SKM-1 (cell line): Measurements from ENCODE around the gene C19orf67.
A peak's percentile ranks its signal among the peaks of the same experiment; 100 is the strongest.

ENCODE experiments used
- DNase-seq: peaks from one replicate; lab custom pipeline; 2025; ENCODE audit not compliant: unreplicated experiment; lab: John Stamatoyannopoulos, UW

C19orf67 gene

DNA sequence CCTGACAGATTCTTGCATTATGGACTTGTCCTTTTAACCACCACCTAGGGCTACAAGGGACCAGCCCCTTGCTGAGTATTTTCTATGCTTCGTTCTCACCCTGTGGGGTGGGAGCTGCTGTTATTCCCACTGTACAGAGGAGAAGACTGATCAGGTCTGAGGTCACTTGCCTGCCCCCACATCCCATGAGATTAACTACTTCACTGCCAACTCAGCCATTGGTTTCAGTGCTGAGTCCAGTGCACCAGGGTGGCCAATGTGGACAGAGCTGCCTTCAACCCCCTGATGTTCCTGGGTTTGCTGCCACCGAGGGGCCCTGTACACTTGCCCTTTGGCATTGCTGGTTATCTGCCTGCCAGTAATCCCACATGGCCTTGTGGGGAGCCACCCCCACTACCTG, 25.1 kb upstream of the C19orf67 start:
- no peak for DNase-seq

DNA sequence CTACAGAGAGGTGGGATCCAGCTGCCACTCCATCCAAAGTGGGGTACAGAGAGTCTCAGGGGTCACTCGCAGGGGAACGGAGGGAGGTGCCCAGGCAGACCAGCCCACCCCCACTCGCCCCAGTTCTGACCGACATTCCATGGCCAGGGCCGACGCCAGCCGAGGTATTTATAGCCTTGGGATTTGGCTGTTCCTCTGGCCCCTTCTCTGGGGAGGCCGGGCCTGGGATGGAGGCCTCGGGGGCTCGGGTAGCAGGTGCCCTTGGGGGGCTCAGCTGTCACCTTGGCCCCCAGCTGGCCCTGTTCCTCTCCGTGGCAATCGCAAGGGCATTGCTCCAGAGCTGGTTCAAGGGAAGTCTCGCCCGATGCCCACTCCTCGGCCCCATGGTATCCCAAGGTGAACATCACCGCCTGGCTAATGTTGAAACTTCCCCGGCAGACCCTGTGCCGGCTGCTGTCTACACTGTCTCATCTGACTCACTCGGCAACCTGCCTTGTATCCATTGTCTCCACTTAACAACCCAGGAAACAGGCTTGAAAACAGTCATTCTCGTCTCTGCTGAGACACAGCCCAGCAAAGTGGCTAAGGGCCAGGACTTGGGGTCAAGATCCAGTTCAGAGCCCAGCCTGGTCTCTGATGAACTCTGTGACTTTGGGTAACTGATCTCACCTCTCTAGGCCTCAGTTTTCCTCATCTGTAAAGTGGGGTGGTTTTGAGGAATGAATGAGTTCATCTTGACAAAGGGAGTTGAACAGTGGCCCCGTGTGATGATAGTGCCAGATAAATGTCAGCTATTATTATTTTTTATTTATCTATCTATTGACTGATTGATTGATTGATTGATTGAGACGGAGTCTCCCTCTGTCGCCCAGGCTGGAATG, 22.2 kb upstream of the C19orf67 start:
- DNase-seq = no peak

DNA sequence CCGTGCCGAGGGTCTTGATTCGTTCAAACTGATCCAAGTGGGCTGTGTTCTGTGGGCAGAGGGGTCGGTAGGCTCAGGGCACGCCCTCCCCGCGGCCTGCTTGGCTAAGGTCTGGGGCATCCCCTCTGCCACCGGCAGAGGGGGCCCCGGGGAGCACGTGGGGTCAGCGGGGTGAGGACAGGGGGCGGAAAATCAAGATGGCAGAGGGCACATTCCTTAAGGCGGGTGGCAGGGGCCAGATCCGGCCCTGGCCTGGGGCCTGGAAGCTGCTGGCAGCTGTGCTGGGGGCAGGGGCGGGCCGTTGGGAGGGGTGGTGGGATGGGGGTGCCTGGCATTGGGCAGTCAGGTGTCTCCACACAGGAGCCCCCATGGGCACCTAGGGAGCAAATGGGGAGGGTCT, 21.3 kb upstream of the C19orf67 start:
- no peak for DNase-seq

- no peak for DNase-seq
These were observed 20.1 kb upstream of the C19orf67 start for GRCh38 chr19:14105680-14106079.

DNA sequence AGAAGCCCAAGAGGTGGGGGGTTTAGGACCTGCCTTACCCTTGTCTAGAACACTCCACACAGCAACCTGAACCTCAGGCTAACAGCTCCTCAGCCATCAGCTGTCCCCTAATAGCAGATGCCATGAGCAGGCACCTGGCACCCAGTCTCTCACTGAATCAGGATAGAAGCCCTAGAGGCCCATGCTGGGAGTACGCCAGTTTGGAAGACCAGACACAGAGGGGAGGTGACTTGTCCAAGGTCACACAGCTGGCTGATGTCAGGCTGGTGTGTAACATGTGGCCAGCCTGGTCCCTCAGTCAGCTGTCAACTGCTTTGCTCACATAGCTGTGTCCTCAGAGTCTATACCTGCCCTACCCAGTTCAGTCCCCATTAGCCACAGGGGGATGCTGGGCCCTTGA, 17.7 kb upstream of the C19orf67 start:
- no peak for DNase-seq

- no peak for DNase-seq
These were observed 17.2 kb upstream of the C19orf67 start for GRCh38 chr19:14102756-14103155.

- DNase-seq = no peak
These were observed 16.6 kb upstream of the C19orf67 start for GRCh38 chr19:14102102-14102696.

GRCh38 chr19:14101003-14101545, 15.5 kb upstream of the C19orf67 start:
- DNase-seq = no peak

- DNase-seq = no peak
These were observed 12.1 kb upstream of the C19orf67 start for GRCh38 chr19:14097532-14098151.

GRCh38 chr19:14096272-14096992, 10.8 kb upstream of the C19orf67 start:
- DNase-seq = no peak

DNA sequence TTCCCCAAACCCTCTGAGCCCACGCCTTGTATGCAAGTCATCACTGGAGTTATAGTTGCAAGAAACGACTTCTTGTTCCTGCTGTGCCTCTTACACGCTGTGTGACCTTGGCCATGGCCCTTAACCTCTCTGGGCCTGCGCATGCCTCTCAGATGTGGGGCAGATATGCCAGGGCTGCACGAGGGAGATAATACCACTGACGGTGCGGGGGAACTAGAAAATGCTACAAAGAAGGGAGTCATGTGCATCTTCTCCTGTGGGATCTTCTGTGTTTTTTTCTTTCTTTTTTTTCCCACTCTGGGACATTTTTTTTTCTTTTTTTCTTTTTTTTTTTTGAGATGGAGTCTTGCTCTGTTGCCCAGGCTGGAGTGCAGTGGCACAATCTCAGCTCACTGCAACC, 9.3 kb upstream of the C19orf67 start:
- DNase-seq = no peak

- no peak for DNase-seq
These were observed 7.7 kb upstream of the C19orf67 start for GRCh38 chr19:14093117-14093823.

GRCh38 chr19:14091813-14092462, 6.4 kb upstream of the C19orf67 start:
- DNase-seq = no peak

DNA sequence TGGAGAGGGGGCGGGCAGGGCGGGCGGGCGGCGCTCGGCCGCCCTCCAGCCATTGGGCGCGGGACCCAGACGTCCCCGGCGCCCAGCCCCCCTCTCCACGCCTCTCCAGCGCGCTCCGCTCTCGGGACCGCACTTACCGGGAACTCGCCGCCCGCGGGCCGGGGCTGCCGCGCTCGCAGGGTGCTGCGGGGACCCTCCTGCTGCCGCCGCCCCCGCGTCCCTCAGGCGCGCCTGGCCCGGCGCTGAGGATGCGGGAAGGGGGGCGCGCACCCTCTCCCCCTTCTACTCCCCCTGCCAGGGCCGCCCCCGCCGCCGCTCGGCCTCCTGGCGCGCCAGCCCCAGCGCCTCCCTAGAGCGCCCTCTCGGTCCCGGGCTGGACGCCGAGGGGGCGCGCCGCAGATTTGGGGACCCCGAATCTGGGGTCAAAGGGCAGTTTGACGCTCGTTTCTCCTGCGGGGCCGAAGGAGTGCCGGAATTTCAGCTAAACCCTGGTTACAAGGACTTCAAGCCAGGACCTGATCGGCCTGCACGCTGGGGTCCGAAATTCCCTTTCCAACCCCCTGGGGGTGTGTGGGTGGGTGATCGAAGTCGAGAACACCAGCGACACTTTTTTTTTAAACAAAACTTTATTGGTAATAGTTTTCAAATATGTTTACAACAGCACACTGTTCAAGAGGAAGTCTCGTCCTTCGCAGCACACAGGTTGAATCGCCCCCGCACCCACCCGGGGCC, 5.7 kb upstream of the C19orf67 start:
- DNase-seq = peak; percentile 14

DNA sequence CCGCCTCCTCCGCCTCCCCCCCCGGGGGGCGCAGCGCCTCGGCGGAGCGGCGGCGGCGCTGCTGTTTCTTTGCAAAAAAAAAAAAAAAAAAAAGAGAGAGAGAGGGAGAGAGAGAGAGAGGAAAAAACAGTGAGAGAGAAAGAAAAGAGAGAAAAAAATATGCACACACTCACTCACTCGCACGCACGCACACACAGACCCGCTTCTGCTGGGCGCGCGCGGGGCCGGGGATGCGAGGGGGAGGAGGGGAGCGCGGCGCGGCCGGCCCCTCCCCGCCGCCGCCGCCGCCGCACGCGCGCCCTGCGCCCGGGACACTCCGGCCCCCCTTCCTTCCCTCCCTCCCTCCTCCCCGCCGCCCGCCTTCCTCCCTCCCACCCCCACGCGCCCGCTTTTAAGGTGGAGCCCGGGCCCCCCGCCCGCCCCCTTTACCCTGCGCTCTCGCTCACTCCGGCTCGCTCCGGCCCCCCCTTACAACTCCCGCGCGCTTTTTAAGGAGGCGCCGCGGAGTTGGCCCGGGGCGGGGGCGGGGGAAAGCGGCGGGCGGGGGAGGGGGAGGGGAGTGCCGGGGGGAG, 5.0 kb upstream of the C19orf67 start, which contains the start of gene SAMD1:
Gene SAMD1 (minus strand): TSS at position 243 of the 572 bp plus-strand sequence.
- peak; percentile 66 for DNase-seq

GRCh38 chr19:14089662-14090508, 4.3 kb upstream of the C19orf67 start:
- no peak for DNase-seq

DNA sequence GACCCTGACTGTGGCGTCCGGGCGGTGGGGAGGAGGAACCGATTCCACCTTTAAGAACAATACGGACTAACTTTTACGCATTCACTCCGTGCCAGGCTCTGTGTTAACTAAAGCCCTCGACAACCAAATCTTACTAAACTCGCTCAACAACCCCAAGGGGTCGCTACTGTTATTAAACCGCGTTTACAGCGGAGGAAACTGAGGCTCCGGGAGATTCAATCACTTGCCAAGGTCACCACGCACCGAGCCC, 3.8 kb upstream of the C19orf67 start:
- no peak for DNase-seq

- DNase-seq = no peak
These were observed 3.2 kb upstream of the C19orf67 start for GRCh38 chr19:14088634-14089411.
